Measurements from ENCODE around the gene PFKFB4.

Gene PFKFB4

GRCh38 chr3:48573973-48574585 lies 17.5 kb upstream of the PFKFB4 start:
- no peak overlapping the region for H3K4me3 ChIP-seq
- no peaks in the 10 kb centered on the region for H3K36me3 ChIP-seq
- H3K27me3 ChIP-seq, result no peaks in the 10 kb centered on the region
- H3K27ac ChIP-seq, result no peak overlapping the region
- no peaks in the 10 kb centered on the region for H4K20me1 ChIP-seq
- H3K9me3 ChIP-seq (replicated peaks in 1 of 11), result no peaks in the 10 kb centered on the region
- no peak overlapping the region for H3K4me2 ChIP-seq
- H3K9ac ChIP-seq, result no peak overlapping the region
- H3K4me1 ChIP-seq, result peaks cover 0 to 20% (median 3%) of the 10 kb centered on the region in 10 experiments; a peak in 5 of 20 replicates
- no peak for TF ChIP-seq Cebpa-rat (IDR thresholded peaks at IDR 0.05)

- Histone ChIP-seq H3K4me2 (peak overlapping the region in 1 of 11 experiments; percentile 16; a peak in 1 of 22 replicates), H3K4me3 (no peak overlapping the region), H3K36me3 (no peaks in the 10 kb centered on the region), H3K27ac (no peak overlapping the region), H3K9ac (no peak overlapping the region), H3K27me3 (no peaks in the 10 kb centered on the region), H3K9me3 (replicated peaks in 1 of 11) (no peaks in the 10 kb centered on the region), H3K4me1 (peaks cover 0 to 28% (median 5%) of the 10 kb centered on the region in 10 experiments; a peak in 7 of 20 replicates), H4K20me1 (no peaks in the 10 kb centered on the region)
- TF ChIP-seq Cebpa-rat (IDR thresholded peaks at IDR 0.05), result no peak
Measured at GRCh38 chr3:48572517-48572916, 15.9 kb upstream of the PFKFB4 start.

DNA sequence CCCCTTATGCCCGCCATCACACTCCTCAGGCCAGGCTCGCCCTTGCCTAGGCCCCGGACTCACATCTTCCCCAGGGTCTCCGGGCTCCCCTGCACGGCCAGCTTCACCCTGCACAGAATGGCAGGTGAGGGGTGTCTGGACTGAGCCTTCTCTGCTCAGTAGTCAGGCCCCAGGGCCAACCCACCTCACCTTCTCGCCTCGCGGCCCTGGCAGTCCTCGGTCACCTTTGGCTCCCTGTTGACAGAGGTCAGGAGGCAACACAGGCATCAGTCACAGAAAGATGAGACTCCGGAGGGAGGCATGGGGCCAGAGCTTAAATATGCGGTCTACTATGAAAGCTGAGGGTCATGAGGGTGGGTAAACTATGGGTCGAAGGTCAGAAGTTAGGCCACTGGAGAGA lies 15.3 kb upstream of the PFKFB4 start:
- Histone ChIP-seq H3K4me2 (peak overlapping the region in 1 of 11 experiments; percentile 16; a peak in 1 of 22 replicates), H3K27ac (no peak overlapping the region), H4K20me1 (no peaks in the 10 kb centered on the region), H3K9me3 (replicated peaks in 1 of 11) (no peaks in the 10 kb centered on the region), H3K4me1 (peaks cover 3 to 34% (median 8%) of the 10 kb centered on the region in 10 experiments; a peak in 19 of 20 replicates), H3K4me3 (no peak overlapping the region), H3K27me3 (no peaks in the 10 kb centered on the region), H3K36me3 (no peaks in the 10 kb centered on the region), H3K9ac (no peak overlapping the region)
- TF ChIP-seq Cebpa-rat (IDR thresholded peaks at IDR 0.05), result no peak

GRCh38 chr3:48569808-48570450 lies 13.3 kb upstream of the PFKFB4 start:
- Histone ChIP-seq H4K20me1 (no peaks in the 10 kb centered on the region), H3K4me3 (no peak overlapping the region), H3K27ac (no peak overlapping the region), H3K36me3 (no peaks in the 10 kb centered on the region), H3K4me2 (no peak overlapping the region), H3K4me1 (peaks cover 23 to 54% (median 28%) of the 10 kb centered on the region in 10 experiments), H3K9ac (no peak overlapping the region), H3K9me3 (replicated peaks in 1 of 11) (no peaks in the 10 kb centered on the region), H3K27me3 (no peaks in the 10 kb centered on the region)
- no peak for TF ChIP-seq Cebpa-rat (IDR thresholded peaks at IDR 0.05)

DNA sequence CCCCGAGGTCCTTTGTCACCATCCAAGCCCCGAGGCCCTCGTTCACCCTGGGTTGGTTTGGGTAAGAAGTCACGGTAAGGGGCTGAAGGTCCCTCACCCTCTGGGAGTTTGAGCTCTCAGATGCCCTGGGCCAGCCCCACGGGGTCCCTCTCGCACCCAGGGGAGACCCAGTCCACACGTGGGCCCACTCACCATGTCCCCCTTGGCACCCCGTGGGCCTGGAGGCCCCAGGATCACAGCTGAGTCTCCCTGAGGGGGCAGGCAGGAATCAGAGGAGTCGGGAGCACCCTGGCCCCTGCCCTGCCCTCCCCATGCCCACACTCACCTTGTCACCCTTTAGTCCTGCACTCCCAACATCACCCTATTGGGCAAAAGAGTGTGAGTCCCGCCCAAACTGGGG lies 12.8 kb upstream of the PFKFB4 start:
- no peaks in the 10 kb centered on the region for H3K36me3 ChIP-seq
- TF ChIP-seq Cebpa-rat (IDR thresholded peaks at IDR 0.05), result no peak

DNA sequence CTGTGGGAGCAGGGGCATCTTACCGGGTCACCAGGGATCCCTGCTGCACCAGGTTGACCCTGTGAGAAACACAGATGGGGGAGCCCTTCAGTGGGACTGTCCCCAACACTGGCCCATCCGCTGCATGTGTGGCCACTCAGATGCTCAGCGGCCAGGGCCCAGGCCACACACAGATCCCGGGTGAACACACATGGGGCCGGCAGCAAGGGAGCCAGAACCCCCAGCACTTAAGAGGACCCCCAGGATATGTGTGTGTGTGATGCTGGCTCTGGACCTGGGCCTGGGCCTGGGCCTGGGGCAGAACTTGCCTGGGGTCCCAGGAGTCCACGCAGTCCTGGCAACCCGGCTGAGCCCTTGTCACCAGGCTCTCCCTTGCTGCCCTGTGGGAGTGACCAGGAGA lies 11.9 kb upstream of the PFKFB4 start:
- Histone ChIP-seq H3K9ac (no peak overlapping the region), H3K27ac (no peak overlapping the region; a peak in 1 of 22 replicates), H3K4me3 (no peak overlapping the region), H3K4me2 (no peak overlapping the region), H3K27me3 (no peaks in the 10 kb centered on the region), H3K9me3 (replicated peaks in 1 of 11) (no peaks in the 10 kb centered on the region), H4K20me1 (no peaks in the 10 kb centered on the region), H3K4me1 (peaks cover 38 to 69% (median 43%) of the 10 kb centered on the region in 10 experiments), H3K36me3 (no peaks in the 10 kb centered on the region)
- TF ChIP-seq Cebpa-rat (IDR thresholded peaks at IDR 0.05), result no peak

More for the DNA sequence above, 12.8 kb upstream of the PFKFB4 start:
- peak overlapping the region in 1 of 11 experiments; percentile 2; a peak in 2 of 22 replicates for H3K27ac ChIP-seq
- no peak overlapping the region for H3K4me3 ChIP-seq
- H3K9ac ChIP-seq, result no peak overlapping the region
- no peaks in the 10 kb centered on the region for H3K9me3 ChIP-seq (replicated peaks in 1 of 11)
- H3K27me3 ChIP-seq, result no peaks in the 10 kb centered on the region
- no peaks in the 10 kb centered on the region for H4K20me1 ChIP-seq
- peaks cover 28 to 59% (median 34%) of the 10 kb centered on the region in 10 experiments for H3K4me1 ChIP-seq
- H3K4me2 ChIP-seq, result 0 out of 22 replicates have a peak overlapping the region, but pooled peaks of 1 of the 11 experiments have one; percentile 2

DNA sequence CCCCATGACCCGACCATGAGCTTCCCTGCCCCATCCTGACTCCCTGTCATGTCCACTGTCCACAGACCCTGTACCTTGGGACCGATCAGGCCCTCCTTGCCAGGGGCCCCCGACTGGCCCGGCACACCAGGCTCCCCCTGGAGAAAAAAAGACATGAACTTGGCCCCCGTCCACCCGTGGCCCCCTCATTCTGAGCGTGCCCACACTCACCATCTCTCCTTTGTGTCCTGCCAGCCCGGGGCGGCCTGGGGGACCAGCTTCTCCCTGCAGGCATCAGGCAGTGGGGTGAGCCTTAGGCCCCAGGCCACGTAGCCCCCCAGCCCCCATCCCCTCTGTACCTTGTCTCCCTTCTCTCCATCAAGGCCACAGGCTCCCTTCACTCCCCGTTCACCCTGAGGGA lies 10.9 kb upstream of the PFKFB4 start:
- peaks cover 47 to 74% (median 53%) of the 10 kb centered on the region in 10 experiments for H3K4me1 ChIP-seq
- peak overlapping the region in 2 of 11 experiments; percentile 13 to 89; a peak in 1 of 22 replicates for H3K27ac ChIP-seq
- no peak overlapping the region for H3K9ac ChIP-seq
- peak overlapping the region in 6 of 11 experiments; percentile 87 to 98 (median 94); a peak in 8 of 22 replicates for H3K4me2 ChIP-seq
- H4K20me1 ChIP-seq, result no peaks in the 10 kb centered on the region
- no peaks in the 10 kb centered on the region for H3K36me3 ChIP-seq
- no peaks in the 10 kb centered on the region for H3K9me3 ChIP-seq (replicated peaks in 1 of 11)
- H3K4me3 ChIP-seq, result no peak overlapping the region
- TF ChIP-seq Cebpa-rat (IDR thresholded peaks at IDR 0.05), result no peak
- no peaks in the 10 kb centered on the region for H3K27me3 ChIP-seq

DNA sequence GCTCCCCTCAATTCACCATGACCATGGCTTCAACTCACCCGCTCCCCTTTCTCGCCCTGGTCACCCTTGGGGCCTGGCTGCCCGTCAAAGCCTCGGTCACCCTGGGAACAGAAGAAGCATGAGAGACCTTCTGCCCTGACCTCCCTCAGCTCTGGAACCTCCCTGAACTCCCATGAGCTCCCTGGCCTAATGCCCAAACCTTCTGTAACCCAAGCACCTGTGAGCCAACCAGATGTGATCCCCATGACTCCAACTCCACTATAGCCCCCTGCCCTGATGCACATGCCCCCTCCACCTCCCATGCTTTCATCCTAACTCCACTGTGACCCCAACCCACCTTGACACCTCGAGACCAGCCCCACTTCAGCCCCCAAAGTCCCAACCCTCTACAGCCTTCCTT lies 10.5 kb upstream of the PFKFB4 start:
- Histone ChIP-seq H3K27me3 (no peaks in the 10 kb centered on the region), H4K20me1 (no peaks in the 10 kb centered on the region), H3K4me1 (peaks cover 52 to 74% (median 57%) of the 10 kb centered on the region in 10 experiments), H3K4me3 (no peak overlapping the region), H3K27ac (peak overlapping the region in 7 of 11 experiments; percentile 44 to 94 (median 89); a peak in 9 of 22 replicates), H3K4me2 (peak overlapping the region; percentile 87 to 99 (median 97); a peak in 21 of 22 replicates), H3K9ac (peak overlapping the region in 2 of 11 experiments; percentile 15 to 79; a peak in 3 of 22 replicates), H3K36me3 (no peaks in the 10 kb centered on the region), H3K9me3 (replicated peaks in 1 of 11) (no peaks in the 10 kb centered on the region)
- TF ChIP-seq Cebpa-rat (IDR thresholded peaks at IDR 0.05), result no peak

DNA sequence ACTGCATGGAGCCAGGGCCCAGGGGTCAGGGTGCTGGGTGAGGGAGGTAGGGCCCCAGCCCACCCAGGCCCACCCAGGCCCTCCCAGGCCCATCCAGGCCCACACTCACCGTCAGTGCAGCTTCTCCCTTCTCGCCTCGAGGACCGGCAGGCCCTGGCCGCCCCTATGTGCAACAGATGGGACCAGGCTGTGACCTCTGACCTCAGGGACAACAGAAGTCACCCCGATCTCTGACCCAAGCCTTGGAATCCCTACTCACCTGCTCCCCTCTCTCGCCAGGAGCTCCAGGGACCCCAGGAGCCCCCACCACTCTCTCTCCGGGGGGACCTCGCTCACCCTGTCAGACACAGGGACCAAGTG lies 9.8 kb upstream of the PFKFB4 start:
- Histone ChIP-seq H4K20me1 (no peaks in the 10 kb centered on the region), H3K4me1 (peaks cover 59 to 78% (median 64%) of the 10 kb centered on the region in 10 experiments), H3K9me3 (replicated peaks in 1 of 11) (no peaks in the 10 kb centered on the region), H3K27ac (peak overlapping the region in 9 of 11 experiments; percentile 44 to 94 (median 89); a peak in 17 of 22 replicates), H3K4me3 (no peak overlapping the region), H3K9ac (peak overlapping the region in 9 of 11 experiments; percentile 15 to 79 (median 38); a peak in 10 of 22 replicates), H3K27me3 (no peaks in the 10 kb centered on the region), H3K36me3 (no peaks in the 10 kb centered on the region), H3K4me2 (peak overlapping the region; percentile 87 to 99 (median 97))
- no peak for TF ChIP-seq Cebpa-rat (IDR thresholded peaks at IDR 0.05)
